Muscle of leg (tissue), 11 donors: ENCODE measurements around the gene C8G. TPM values are rescaled to one million over a fixed set of nuclear protein-coding genes. Genes with fewer than 3 reads are reported as not detected.

ENCODE experiments used
- DNase-seq: peaks from one replicate; pipeline ENCODE4 v3.0.0; 2013
- H3K27ac ChIP-seq: one replicate; pipeline ENCODE4 v1.5.1; 2013; ENCODE audit warnings: mild to moderate bottlenecking, low read length, control low read depth
- H3K27me3 ChIP-seq: one replicate; pipeline ENCODE4 v1.6.1; 2013; ENCODE audit warnings: low read length; ENCODE audit not compliant: control insufficient read depth, insufficient read depth
- H3K36me3 ChIP-seq: one replicate; pipeline ENCODE4 v1.6.1; 2013; ENCODE audit warnings: low read length; ENCODE audit not compliant: control insufficient read depth, insufficient read depth
- H3K4me1 ChIP-seq: one replicate; pipeline ENCODE4 v1.6.1; 2013; ENCODE audit warnings: low read length; ENCODE audit not compliant: control insufficient read depth, insufficient read depth
- H3K4me3 ChIP-seq: one replicate; pipeline ENCODE4 v1.5.1; 2013; ENCODE audit warnings: low read length, control low read depth
- H3K9me3 ChIP-seq: replicated peaks from 2 replicates; pipeline ENCODE4 v1.6.1; 2013; ENCODE audit warnings: low read depth, low read length; ENCODE audit not compliant: control insufficient read depth
- WGBS: methylation state at CpG from one replicate; pipeline ENCODE4 v1.1.5; 2013; ENCODE audit warnings: missing lambda C conversion rate; ENCODE audit not compliant: insufficient coverage; 5-methylcytosine and 5-hydroxymethylcytosine counted together
- polyA plus RNA-seq, 8 donors: library from polyadenylated mRNA; unstranded; fragments of 120-200 nt; gene quantifications; one replicate each; pipeline versions ENCODE4 v1.2.1 to v1.2.3, GENCODE V29; 2013; ENCODE audit warnings: inconsistent platforms in 1 of 8, low replicate concordance in 1 of 8; ENCODE audit not compliant: insufficient read length in 8 of 8, insufficient read depth in 1 of 8
- total RNA-seq: library from RNA; stranded (reverse); fragments of 120-200 nt; gene quantifications from one replicate; pipeline ENCODE4 v1.2.4, GENCODE V29; 2013

C8G gene
- total and polyA plus RNA-seq, 9 donors: 0.17 to 2.3 (median 0.72) TPM; not detected in 1

- H3K4me1 ChIP-seq: peaks cover 13% of the 10 kb centered on the region
- DNase-seq: no peak
- H3K9me3 ChIP-seq: no peaks in the 10 kb centered on the region
- WGBS: 73% methylated on average over 11 of the region's 17 CpGs
- H3K4me3 ChIP-seq: no peak overlapping the region
- no peaks in the 10 kb centered on the region for H3K36me3 ChIP-seq
- peaks cover 8% of the 10 kb centered on the region for H3K27me3 ChIP-seq
- H3K27ac ChIP-seq: no peak overlapping the region
Measured at GRCh38 chr9:136968333-136969127, 23.5 kb downstream of the C8G start.

DNA sequence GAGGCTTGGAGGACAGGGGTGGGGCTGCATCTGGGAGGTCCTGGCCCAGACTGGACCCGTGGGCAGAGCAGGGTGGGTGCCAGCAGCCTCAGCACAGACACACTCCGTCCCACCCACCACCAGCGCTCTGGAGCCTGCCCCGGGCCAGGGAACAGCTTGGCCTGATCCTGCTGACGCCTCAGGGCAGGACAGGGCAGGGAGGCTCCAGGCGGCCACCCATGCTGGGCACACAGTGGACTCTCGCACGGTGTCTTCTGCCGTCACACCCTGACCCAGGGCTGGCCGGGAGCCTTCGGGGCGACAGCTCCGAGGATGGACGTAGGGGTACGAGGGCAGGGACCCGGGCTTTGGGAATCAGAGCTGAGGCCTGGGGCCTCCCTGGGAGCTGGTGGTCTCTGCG lies 24.1 kb downstream of the C8G start:
- no peaks in the 10 kb centered on the region for H3K9me3 ChIP-seq
- no peak overlapping the region for H3K4me3 ChIP-seq
- H3K36me3 ChIP-seq: no peaks in the 10 kb centered on the region
- 75% methylated on average over 16 of the region's 17 CpGs for WGBS
- peaks cover 8% of the 10 kb centered on the region for H3K27me3 ChIP-seq
- no peak for DNase-seq
- H3K4me1 ChIP-seq: peaks cover 10% of the 10 kb centered on the region
- H3K27ac ChIP-seq: no peak overlapping the region

GRCh38 chr9:136969774-136970173 lies 24.7 kb downstream of the C8G start:
- 50% methylated on average over 4 of the region's 5 CpGs for WGBS
- H3K27me3 ChIP-seq: peaks cover 8% of the 10 kb centered on the region
- no peak overlapping the region for H3K27ac ChIP-seq
- H3K4me3 ChIP-seq: no peak overlapping the region
- peaks cover 12% of the 10 kb centered on the region for H3K4me1 ChIP-seq
- H3K9me3 ChIP-seq: no peaks in the 10 kb centered on the region
- H3K36me3 ChIP-seq: no peaks in the 10 kb centered on the region
- no peak for DNase-seq

DNA sequence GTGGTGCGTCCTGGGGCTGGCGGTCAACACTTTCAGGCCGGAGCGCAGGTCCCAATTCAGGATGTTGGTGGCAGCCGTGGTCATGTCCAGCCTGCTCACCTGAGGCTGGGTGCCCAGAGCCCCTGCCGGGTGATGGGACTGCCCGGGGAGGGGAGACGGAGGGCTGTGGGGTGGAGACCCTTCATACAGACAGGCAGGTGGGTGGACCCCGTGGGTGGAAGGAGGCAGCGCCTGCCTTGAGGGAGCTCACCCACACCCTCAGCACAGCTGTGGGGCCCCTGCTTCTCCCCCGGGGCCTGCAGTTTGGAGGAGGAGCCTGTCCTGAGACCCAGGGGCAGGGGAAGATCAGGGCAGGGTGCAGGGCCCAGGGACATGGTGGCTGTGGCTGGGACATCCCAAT lies 25.3 kb downstream of the C8G start:
- Histone ChIP-seq H3K4me3 (no peak overlapping the region), H3K27me3 (peaks cover 8% of the 10 kb centered on the region), H3K36me3 (no peaks in the 10 kb centered on the region), H3K9me3 (no peaks in the 10 kb centered on the region), H3K4me1 (peaks cover 18% of the 10 kb centered on the region), H3K27ac (no peak overlapping the region)
- DNase-seq: no peak
- 78% methylated on average over 8 of the region's 11 CpGs for WGBS

- Histone ChIP-seq H3K36me3 (no peaks in the 10 kb centered on the region), H3K9me3 (no peaks in the 10 kb centered on the region), H3K4me1 (peaks cover 22% of the 10 kb centered on the region), H3K4me3 (no peak overlapping the region), H3K27me3 (no peaks in the 10 kb centered on the region), H3K27ac (no peak overlapping the region)
- no peak for DNase-seq
- 57% methylated on average over 14 of the region's 14 CpGs for WGBS
Measured at GRCh38 chr9:136971746-136972145, 26.7 kb downstream of the C8G start.

- WGBS: 74% methylated on average over 9 of the region's 11 CpGs
Measured at GRCh38 chr9:136972335-136972734, 27.3 kb downstream of the C8G start.

GRCh38 chr9:136972743-136973142 lies 27.7 kb downstream of the C8G start:
- H3K27ac ChIP-seq: no peak overlapping the region
- H3K27me3 ChIP-seq: peaks cover 3% of the 10 kb centered on the region
- 83% methylated on average over 1 of the region's 13 CpGs for WGBS
- DNase-seq: no peak
- H3K9me3 ChIP-seq: no peaks in the 10 kb centered on the region
- peaks cover 32% of the 10 kb centered on the region for H3K4me1 ChIP-seq
- H3K4me3 ChIP-seq: no peak overlapping the region
- no peaks in the 10 kb centered on the region for H3K36me3 ChIP-seq

More at GRCh38 chr9:136972335-136972734, 27.3 kb downstream of the C8G start:
- Histone ChIP-seq H3K9me3 (no peaks in the 10 kb centered on the region), H3K36me3 (no peaks in the 10 kb centered on the region), H3K27me3 (no peaks in the 10 kb centered on the region), H3K4me3 (no peak overlapping the region), H3K27ac (no peak overlapping the region), H3K4me1 (peaks cover 28% of the 10 kb centered on the region)
- no peak for DNase-seq

GRCh38 chr9:136973618-136974617 lies 28.9 kb downstream of the C8G start:
- H3K4me3 ChIP-seq: no peak overlapping the region
- no peak for DNase-seq
- WGBS: 84% methylated on average over 15 of the region's 29 CpGs
- peaks cover 3% of the 10 kb centered on the region for H3K27me3 ChIP-seq
- peaks cover 37% of the 10 kb centered on the region for H3K4me1 ChIP-seq
- H3K36me3 ChIP-seq: no peaks in the 10 kb centered on the region
- H3K9me3 ChIP-seq: no peaks in the 10 kb centered on the region
- H3K27ac ChIP-seq: no peak overlapping the region

- Histone ChIP-seq H3K4me3 (no peak overlapping the region), H3K27ac (no peak overlapping the region), H3K4me1 (peaks cover 37% of the 10 kb centered on the region)
Measured at GRCh38 chr9:136974817-136975535, 29.9 kb downstream of the C8G start.

More at GRCh38 chr9:136974817-136975535, 29.9 kb downstream of the C8G start:
- Histone ChIP-seq H3K9me3 (no peaks in the 10 kb centered on the region), H3K36me3 (no peaks in the 10 kb centered on the region), H3K27me3 (peaks cover 3% of the 10 kb centered on the region)
- no peak for DNase-seq
- 60% methylated on average over 13 of the region's 15 CpGs for WGBS
